Liver (tissue), 9 donors: ENCODE data around the gene ADARB1. TPM values are rescaled to one million over a fixed set of nuclear protein-coding genes. Genes with fewer than 3 reads are reported as not detected.

Source experiments
- DNase-seq: peaks from one replicate; pipeline ENCODE4 v3.0.0-alpha.2; 2017; ENCODE audit warnings: low spot score
- H3K27ac ChIP-seq, 2 donors: one replicate each; pipeline ENCODE4 v1.7.0; 2013; ENCODE audit warnings: inconsistent platforms in 2 of 2, low read length in 2 of 2, control low read depth in 1 of 2, low read depth in 1 of 2, mild to moderate bottlenecking in 1 of 2
- H3K27me3 ChIP-seq, 4 donors: one replicate each; pipeline versions ENCODE4 v1.6.1 to v1.7.0; 2013; ENCODE audit warnings: low read length in 3 of 4, inconsistent platforms in 1 of 4, mild to moderate bottlenecking in 1 of 4, moderate library complexity in 1 of 4; ENCODE audit not compliant: control insufficient read depth in 4 of 4, insufficient read depth in 4 of 4
- H3K36me3 ChIP-seq, 4 donors: one replicate each; pipeline versions ENCODE4 v1.6.1 to v1.7.0; 2013; ENCODE audit warnings: low read length in 3 of 4, mild to moderate bottlenecking in 3 of 4, low read depth in 1 of 4, moderate library complexity in 1 of 4; ENCODE audit not compliant: control insufficient read depth in 4 of 4, insufficient read depth in 3 of 4
- H3K4me1 ChIP-seq, 4 donors: one replicate each; pipeline versions ENCODE4 v1.6.1 to v1.7.0; 2013; ENCODE audit warnings: low read length in 3 of 4, mild to moderate bottlenecking in 3 of 4, moderate library complexity in 1 of 4; ENCODE audit not compliant: control insufficient read depth in 4 of 4, insufficient read depth in 4 of 4
- H3K4me3 ChIP-seq, 3 donors: one replicate each; pipeline versions ENCODE4 v1.6.1 to v1.7.0; 2013; ENCODE audit warnings: low read length in 3 of 3, control low read depth in 1 of 3, low read depth in 1 of 3, mild to moderate bottlenecking in 1 of 3
- H3K9ac ChIP-seq, 2 donors: one replicate each; pipeline ENCODE4 v1.7.0; 2013; ENCODE audit warnings: low read length in 2 of 2, mild to moderate bottlenecking in 2 of 2, moderate library complexity in 2 of 2, control low read depth in 1 of 2, low read depth in 1 of 2
- H3K9me3 ChIP-seq, 4 donors: one replicate each; pipeline versions ENCODE4 v1.6.1 to v1.7.0; 2013; ENCODE audit warnings: low read length in 3 of 4; ENCODE audit not compliant: control insufficient read depth in 4 of 4
- EGR1 ChIP-seq, 2 donors: IDR thresholded peaks; 2 replicates each; pipeline ENCODE4 v1.6.1; 2016 to 2018; ENCODE audit warnings: antibody characterized with exemption in 2 of 2, low read depth in 2 of 2
- FOXA1 ChIP-seq: IDR thresholded peaks from 2 replicates; pipeline ENCODE4 v1.6.1; 2016; ENCODE audit warnings: antibody characterized with exemption
- FOXA2 ChIP-seq: IDR thresholded peaks from 2 replicates; pipeline ENCODE4 v1.6.1; 2016; ENCODE audit warnings: antibody characterized with exemption
- GABPA ChIP-seq, 2 donors: IDR thresholded peaks in 1 of 2; conservative IDR thresholded peaks in 1 of 2; 2 replicates each; pipeline ENCODE4 v1.6.1; 2016; ENCODE audit warnings: antibody characterized with exemption in 2 of 2, mild to moderate bottlenecking in 1 of 2, moderate library complexity in 1 of 2
- HNF4A ChIP-seq, 2 donors: conservative IDR thresholded peaks; 2 replicates each; pipeline ENCODE4 v1.6.1; 2016; ENCODE audit warnings: antibody characterized with exemption in 2 of 2, mild to moderate bottlenecking in 2 of 2
- HNF4G ChIP-seq: IDR thresholded peaks from 2 replicates; pipeline ENCODE4 v1.6.1; 2016; ENCODE audit warnings: antibody characterized with exemption
- JUND ChIP-seq, 2 donors: IDR thresholded peaks; 2 replicates each; pipeline ENCODE4 v1.6.1; 2016; ENCODE audit warnings: antibody characterized with exemption in 2 of 2
- NR2F2 ChIP-seq: IDR thresholded peaks from 2 replicates; pipeline ENCODE4 v1.6.1; 2016; ENCODE audit warnings: antibody characterized with exemption
- RAD21 ChIP-seq, 2 donors: IDR thresholded peaks; 2 replicates each; pipeline ENCODE4 v1.6.1; 2016; ENCODE audit warnings: antibody characterized with exemption in 2 of 2, mild to moderate bottlenecking in 2 of 2
- RXRA ChIP-seq, 2 donors: IDR thresholded peaks; 2 replicates each; pipeline ENCODE4 v1.6.1; 2017 to 2018; ENCODE audit warnings: antibody characterized with exemption in 2 of 2, mild to moderate bottlenecking in 1 of 2
- SP1 ChIP-seq: IDR thresholded peaks from 2 replicates; pipeline ENCODE4 v1.6.1; 2018; ENCODE audit warnings: antibody characterized with exemption, mild to moderate bottlenecking
- TAF1 ChIP-seq: conservative IDR thresholded peaks from 2 replicates; pipeline ENCODE4 v1.6.1; 2016; ENCODE audit warnings: antibody characterized with exemption, mild to moderate bottlenecking
- YY1 ChIP-seq: IDR thresholded peaks from 2 replicates; pipeline ENCODE4 v1.6.1; 2016; ENCODE audit warnings: antibody characterized with exemption, mild to moderate bottlenecking
- WGBS: extraction: QIAGEN DNeasy Blood & Tissue Kit; methylation state at CpG from one replicate; pipeline ENCODE4 v1.1.7; 2013; 5-methylcytosine and 5-hydroxymethylcytosine counted together
- polyA plus RNA-seq, 2 donors: library from polyadenylated mRNA; stranded (reverse) in 1 of 2; unstranded in 1 of 2; fragments of 200-250 nt in 1 of 2; fragments of >200 nt in 1 of 2; fragmentation: Nextera tagmentation in 1 of 2; extraction: Ambion mirVana in 1 of 2; gene quantifications; one replicate each; pipeline versions ENCODE4 v1.2.1 to v1.2.3, GENCODE V29; 2013 to 2015
- total RNA-seq, 2 donors: library from RNA; depleted of rRNA; stranded (reverse); fragments of >200 nt; gene quantifications; one replicate each; pipeline ENCODE4 v1.2.3, GENCODE V29; 2014
- TF ChIP-seq, protein P1 (sequence below): IDR thresholded peaks from 2 replicates; pipeline ENCODE4 v1.6.1; 2016; ENCODE audit warnings: antibody characterized with exemption, mild to moderate bottlenecking
- TF ChIP-seq, protein P2 (sequence below): IDR thresholded peaks from 2 replicates; pipeline ENCODE4 v1.6.1; 2016; ENCODE audit warnings: antibody characterized with exemption
- TF ChIP-seq, protein P3 (sequence below): IDR thresholded peaks from 2 replicates; pipeline ENCODE4 v1.6.1; 2016; ENCODE audit warnings: antibody characterized with exemption
- TF ChIP-seq, protein P4 (sequence below): fragments of 150-350 bp; IDR thresholded peaks from 2 replicates; pipeline ENCODE4 v1.5.1; 2017; ENCODE audit warnings: improper control_type of control experiment, low read depth, low read length; ENCODE audit not compliant: missing input control
- TF ChIP-seq, protein P5 (sequence below): IDR thresholded peaks from 2 replicates; pipeline ENCODE4 v1.6.1; 2016; ENCODE audit warnings: antibody characterized with exemption
- donor health status: healthy.
- donor health status: healthy.
- donor health status: healthy.
- donor health status: healthy.
- donor health status: healthy.

ADARB1 gene
- total and polyA plus RNA-seq, 4 donors = 1.6 to 7.8 (median 2.9) TPM

DNA sequence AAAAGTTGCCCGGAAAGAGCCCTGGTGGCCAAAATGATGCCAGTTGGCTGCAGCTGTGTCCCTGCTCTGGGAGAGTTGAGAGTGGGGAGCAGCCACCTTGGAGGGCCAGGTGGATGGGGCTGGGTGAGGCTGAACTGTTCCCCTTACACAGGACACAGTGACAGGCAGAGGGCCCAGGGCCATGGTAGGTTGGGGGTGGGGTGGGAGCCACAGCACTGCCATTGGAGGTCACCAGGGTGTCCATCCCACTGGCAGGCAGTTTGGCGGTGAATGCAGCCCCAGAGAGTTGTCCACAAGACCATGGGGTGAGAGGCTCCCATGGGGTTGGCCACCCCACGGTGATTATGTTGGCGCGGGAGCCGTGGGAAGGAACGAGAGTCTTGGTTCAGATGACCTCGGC is 125.7 kb downstream of the ADARB1 start (continued):
- TF ChIP-seq, protein P1, sequence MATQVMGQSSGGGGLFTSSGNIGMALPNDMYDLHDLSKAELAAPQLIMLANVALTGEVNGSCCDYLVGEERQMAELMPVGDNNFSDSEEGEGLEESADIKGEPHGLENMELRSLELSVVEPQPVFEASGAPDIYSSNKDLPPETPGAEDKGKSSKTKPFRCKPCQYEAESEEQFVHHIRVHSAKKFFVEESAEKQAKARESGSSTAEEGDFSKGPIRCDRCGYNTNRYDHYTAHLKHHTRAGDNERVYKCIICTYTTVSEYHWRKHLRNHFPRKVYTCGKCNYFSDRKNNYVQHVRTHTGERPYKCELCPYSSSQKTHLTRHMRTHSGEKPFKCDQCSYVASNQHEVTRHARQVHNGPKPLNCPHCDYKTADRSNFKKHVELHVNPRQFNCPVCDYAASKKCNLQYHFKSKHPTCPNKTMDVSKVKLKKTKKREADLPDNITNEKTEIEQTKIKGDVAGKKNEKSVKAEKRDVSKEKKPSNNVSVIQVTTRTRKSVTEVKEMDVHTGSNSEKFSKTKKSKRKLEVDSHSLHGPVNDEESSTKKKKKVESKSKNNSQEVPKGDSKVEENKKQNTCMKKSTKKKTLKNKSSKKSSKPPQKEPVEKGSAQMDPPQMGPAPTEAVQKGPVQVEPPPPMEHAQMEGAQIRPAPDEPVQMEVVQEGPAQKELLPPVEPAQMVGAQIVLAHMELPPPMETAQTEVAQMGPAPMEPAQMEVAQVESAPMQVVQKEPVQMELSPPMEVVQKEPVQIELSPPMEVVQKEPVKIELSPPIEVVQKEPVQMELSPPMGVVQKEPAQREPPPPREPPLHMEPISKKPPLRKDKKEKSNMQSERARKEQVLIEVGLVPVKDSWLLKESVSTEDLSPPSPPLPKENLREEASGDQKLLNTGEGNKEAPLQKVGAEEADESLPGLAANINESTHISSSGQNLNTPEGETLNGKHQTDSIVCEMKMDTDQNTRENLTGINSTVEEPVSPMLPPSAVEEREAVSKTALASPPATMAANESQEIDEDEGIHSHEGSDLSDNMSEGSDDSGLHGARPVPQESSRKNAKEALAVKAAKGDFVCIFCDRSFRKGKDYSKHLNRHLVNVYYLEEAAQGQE = no peak
- TF ChIP-seq GABPA (IDR thresholded peaks at IDR 0.05 in 1 of 2, conservative IDR thresholded peaks at IDR 0.05 in 1 of 2) = no peak
- no peak for TF ChIP-seq JUND (IDR thresholded peaks at IDR 0.05)
- no peak for TF ChIP-seq HNF4G

DNA sequence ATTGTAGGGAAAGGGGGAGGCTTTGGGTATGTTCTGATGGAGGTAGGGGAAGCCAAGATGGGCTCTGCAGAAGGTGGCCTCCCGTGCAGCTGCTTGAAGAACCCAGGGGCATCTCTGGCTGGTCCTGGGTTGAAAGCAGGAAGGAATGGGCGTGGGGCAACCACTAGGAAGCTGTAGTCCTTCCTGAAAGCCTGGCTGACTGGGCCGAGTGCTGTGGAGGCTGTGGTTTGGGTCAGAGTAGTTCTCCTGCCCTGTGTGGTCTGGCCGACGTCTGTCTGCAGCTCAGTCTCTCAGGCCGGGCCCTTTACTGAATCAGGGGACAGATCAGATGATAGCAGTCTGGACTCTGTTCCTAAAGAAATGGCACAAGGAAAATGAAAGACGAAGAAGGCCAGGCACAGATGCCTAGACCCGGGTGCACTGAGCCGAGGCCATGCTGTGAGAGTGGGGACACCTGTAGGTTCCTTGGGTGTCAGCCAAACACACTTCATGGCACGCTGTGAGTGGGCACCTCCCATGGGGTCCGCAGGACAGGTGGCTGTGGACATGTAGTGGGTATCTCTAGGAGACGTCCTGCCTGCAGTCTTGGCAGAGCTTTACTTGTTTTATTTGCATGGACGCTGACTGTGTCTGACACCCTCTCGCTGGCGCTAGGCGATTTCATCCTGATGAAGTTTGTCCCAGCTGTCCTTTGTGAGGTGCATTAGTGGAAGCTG is 126.4 kb downstream of the ADARB1 start:
- Histone ChIP-seq H3K4me1 (no peaks in the 10 kb centered on the region), H3K9ac (no peak overlapping the region), H3K27me3 (no peaks in the 10 kb centered on the region), H3K4me3 (no peak overlapping the region), H3K36me3 (peaks cover 0 to 9% (median 2%) of the 10 kb centered on the region in 4 donors), H3K9me3 (no peaks in the 10 kb centered on the region), H3K27ac (no peak overlapping the region)
- TF ChIP-seq RXRA (IDR thresholded peaks at IDR 0.05) = no peak
- TF ChIP-seq RAD21 (IDR thresholded peaks at IDR 0.05) = no peak
- TF ChIP-seq FOXA2 = no peak
- no peak for TF ChIP-seq FOXA1
- TF ChIP-seq NR2F2 = no peak
- TF ChIP-seq, protein P2, sequence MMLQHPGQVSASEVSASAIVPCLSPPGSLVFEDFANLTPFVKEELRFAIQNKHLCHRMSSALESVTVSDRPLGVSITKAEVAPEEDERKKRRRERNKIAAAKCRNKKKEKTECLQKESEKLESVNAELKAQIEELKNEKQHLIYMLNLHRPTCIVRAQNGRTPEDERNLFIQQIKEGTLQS = no peak
- no peak for TF ChIP-seq GABPA (IDR thresholded peaks at IDR 0.05 in 1 of 2, conservative IDR thresholded peaks at IDR 0.05 in 1 of 2)
- no peak for TF ChIP-seq JUND (IDR thresholded peaks at IDR 0.05)
- no peak for TF ChIP-seq HNF4G
- TF ChIP-seq, protein P3, sequence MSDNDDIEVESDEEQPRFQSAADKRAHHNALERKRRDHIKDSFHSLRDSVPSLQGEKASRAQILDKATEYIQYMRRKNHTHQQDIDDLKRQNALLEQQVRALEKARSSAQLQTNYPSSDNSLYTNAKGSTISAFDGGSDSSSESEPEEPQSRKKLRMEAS = no peak
- TF ChIP-seq, protein P4, sequence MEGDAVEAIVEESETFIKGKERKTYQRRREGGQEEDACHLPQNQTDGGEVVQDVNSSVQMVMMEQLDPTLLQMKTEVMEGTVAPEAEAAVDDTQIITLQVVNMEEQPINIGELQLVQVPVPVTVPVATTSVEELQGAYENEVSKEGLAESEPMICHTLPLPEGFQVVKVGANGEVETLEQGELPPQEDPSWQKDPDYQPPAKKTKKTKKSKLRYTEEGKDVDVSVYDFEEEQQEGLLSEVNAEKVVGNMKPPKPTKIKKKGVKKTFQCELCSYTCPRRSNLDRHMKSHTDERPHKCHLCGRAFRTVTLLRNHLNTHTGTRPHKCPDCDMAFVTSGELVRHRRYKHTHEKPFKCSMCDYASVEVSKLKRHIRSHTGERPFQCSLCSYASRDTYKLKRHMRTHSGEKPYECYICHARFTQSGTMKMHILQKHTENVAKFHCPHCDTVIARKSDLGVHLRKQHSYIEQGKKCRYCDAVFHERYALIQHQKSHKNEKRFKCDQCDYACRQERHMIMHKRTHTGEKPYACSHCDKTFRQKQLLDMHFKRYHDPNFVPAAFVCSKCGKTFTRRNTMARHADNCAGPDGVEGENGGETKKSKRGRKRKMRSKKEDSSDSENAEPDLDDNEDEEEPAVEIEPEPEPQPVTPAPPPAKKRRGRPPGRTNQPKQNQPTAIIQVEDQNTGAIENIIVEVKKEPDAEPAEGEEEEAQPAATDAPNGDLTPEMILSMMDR = no peak
- no peak for TF ChIP-seq HNF4A (conservative IDR thresholded peaks at IDR 0.05)
- no peak for TF ChIP-seq EGR1 (IDR thresholded peaks at IDR 0.05; ENCODE audit: low read depth in 2 of 2)
- no peak for TF ChIP-seq TAF1
- TF ChIP-seq, protein P5, sequence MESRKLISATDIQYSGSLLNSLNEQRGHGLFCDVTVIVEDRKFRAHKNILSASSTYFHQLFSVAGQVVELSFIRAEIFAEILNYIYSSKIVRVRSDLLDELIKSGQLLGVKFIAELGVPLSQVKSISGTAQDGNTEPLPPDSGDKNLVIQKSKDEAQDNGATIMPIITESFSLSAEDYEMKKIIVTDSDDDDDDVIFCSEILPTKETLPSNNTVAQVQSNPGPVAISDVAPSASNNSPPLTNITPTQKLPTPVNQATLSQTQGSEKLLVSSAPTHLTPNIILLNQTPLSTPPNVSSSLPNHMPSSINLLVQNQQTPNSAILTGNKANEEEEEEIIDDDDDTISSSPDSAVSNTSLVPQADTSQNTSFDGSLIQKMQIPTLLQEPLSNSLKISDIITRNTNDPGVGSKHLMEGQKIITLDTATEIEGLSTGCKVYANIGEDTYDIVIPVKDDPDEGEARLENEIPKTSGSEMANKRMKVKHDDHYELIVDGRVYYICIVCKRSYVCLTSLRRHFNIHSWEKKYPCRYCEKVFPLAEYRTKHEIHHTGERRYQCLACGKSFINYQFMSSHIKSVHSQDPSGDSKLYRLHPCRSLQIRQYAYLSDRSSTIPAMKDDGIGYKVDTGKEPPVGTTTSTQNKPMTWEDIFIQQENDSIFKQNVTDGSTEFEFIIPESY = no peak
- TF ChIP-seq, protein P1 = no peak
- TF ChIP-seq YY1 = no peak
- no peak for TF ChIP-seq SP1
- DNase-seq = no peak
- 86% methylated on average over 16 of the region's 16 CpGs for WGBS
